K562 (cell line): ENCODE results near the gene ASCL2. TPM values are rescaled to one million over a fixed set of nuclear protein-coding genes. Genes with fewer than 3 reads are reported as not detected.

Experiments used
- ATAC-seq: fragments of 200-7000 bp; cut with Tn5 transposase; 3 replicates; pipeline ENCODE4 v1.9.1; 2020; ENCODE audit warnings: moderate library complexity
- BruUV-seq: library from RNA; stranded (reverse); fragments of 400-500 nt; replicated peaks from 2 replicates; lab custom pipeline; 2021; lab: Mats Ljungman, UMichigan
- CTCF ChIA-PET: fragments of 300-600 bp; formaldehyde crosslinking; extraction: SDS; loops from one replicate; lab custom pipeline; 2021; ENCODE audit warnings: low intra/inter-chr PET ratio; lab: Yijun Ruan, JAX
- POLR2A ChIA-PET: fragments of 300-600, 350-650 bp; sonication (Branson Sonifier 250); formaldehyde crosslinking; extraction: SDS; loops from one replicate; lab custom pipeline; 2021; ENCODE audit warnings: antibody characterized with exemption, inconsistent platforms; lab: Yijun Ruan, JAX
- DNase-seq, 4 experiments: peaks; one replicate each; pipeline versions ENCODE4 v3.0.0 to v3.0.0-alpha.2; 2011 to 2018; ENCODE audit warnings: low spot score in 3 of 4, mixed read lengths in 3 of 4; ENCODE audit errors: extremely low read depth in 1 of 4
- FAIRE-seq: peaks from 2 replicates; lab custom pipeline; 2011; peaks lifted over from hg19 to GRCh38; lab: Jason Lieb, UNC
- H2AFZ ChIP-seq: 2 replicates; pipeline ENCODE4 v1.6.0; 2011; ENCODE audit warnings: low read depth, low read length, control low read depth, inconsistent platforms
- H3K27ac ChIP-seq: fragments of 200-600 bp; 3 replicates; pipeline ENCODE4 v1.8.0; 2011; ENCODE audit warnings: low read depth, mild to moderate bottlenecking, control low read depth, inconsistent platforms, low read length, moderate library complexity, mixed read lengths; ENCODE audit errors: extremely low read depth
- H3K27me3 ChIP-seq, 2 experiments: fragments of 300-600 bp in 1 of 2; 2 replicates in 1 of 2; 3 replicates in 1 of 2; pipeline versions ENCODE4 v1.6.0 to v1.8.0; 2011; ENCODE audit warnings: inconsistent platforms in 2 of 2, low read length in 2 of 2, mild to moderate bottlenecking in 1 of 2, mixed read lengths in 1 of 2, moderate library complexity in 1 of 2; ENCODE audit not compliant: control insufficient read depth in 2 of 2, insufficient read depth in 2 of 2
- H3K36me3 ChIP-seq: fragments of 300-600 bp; 3 replicates; pipeline ENCODE4 v1.8.0; 2011; ENCODE audit warnings: mild to moderate bottlenecking, low read length, inconsistent platforms; ENCODE audit not compliant: control insufficient read depth, insufficient read depth
- H3K4me1 ChIP-seq, 2 experiments: fragments of 200-600 bp in 1 of 2; replicated peaks in 1 of 2; 2 replicates in 1 of 2; 3 replicates in 1 of 2; pipeline versions ENCODE4 v1.5.1 to v1.8.0; 2011; ENCODE audit warnings: inconsistent platforms in 2 of 2, low read length in 2 of 2, mild to moderate bottlenecking in 1 of 2, mixed read lengths in 1 of 2, moderate library complexity in 1 of 2; ENCODE audit not compliant: control insufficient read depth in 2 of 2, insufficient read depth in 2 of 2
- H3K4me2 ChIP-seq: 2 replicates; pipeline ENCODE4 v1.6.1; 2011; ENCODE audit warnings: low read length, control low read depth, inconsistent platforms, mixed read lengths; ENCODE audit not compliant: insufficient read depth
- H3K4me3 ChIP-seq: fragments of 200-600 bp; sonication (generic), shearing (Covaris generic); 2 replicates; pipeline ENCODE4 v1.5.1; 2016; ENCODE audit warnings: control low read depth, inconsistent platforms
- H3K79me2 ChIP-seq: fragments of 200-600 bp; 3 replicates; pipeline ENCODE4 v1.8.0; 2011; ENCODE audit warnings: low read length, inconsistent platforms; ENCODE audit not compliant: control insufficient read depth, insufficient read depth
- H3K9ac ChIP-seq, 2 experiments: 2 replicates each; pipeline versions ENCODE4 v1.6.0 to v1.6.1; 2011; ENCODE audit warnings: low read depth in 2 of 2, low read length in 2 of 2, control low read depth in 1 of 2, inconsistent platforms in 1 of 2, mild to moderate bottlenecking in 1 of 2, mixed read lengths in 1 of 2; ENCODE audit not compliant: insufficient read depth in 1 of 2
- H3K9me1 ChIP-seq: one replicate; pipeline ENCODE4 v1.6.0; 2011; ENCODE audit warnings: inconsistent platforms, mild to moderate bottlenecking, low read length, moderate library complexity; ENCODE audit not compliant: control insufficient read depth, insufficient read depth
- H3K9me3 ChIP-seq: replicated peaks from 2 replicates; pipeline ENCODE4 v1.5.1; 2011; ENCODE audit warnings: low read depth, low read length, inconsistent platforms; ENCODE audit not compliant: control insufficient read depth, insufficient read depth
- H4K20me1 ChIP-seq: replicated peaks from 2 replicates; pipeline ENCODE4 v1.6.1; 2011; ENCODE audit warnings: low read length, inconsistent platforms, mixed read lengths; ENCODE audit not compliant: control insufficient read depth, insufficient read depth
- FOXJ2 ChIP-seq: fragments of 200-800 bp; sonication (Bioruptor generic); IDR thresholded peaks from 2 replicates; pipeline ENCODE4 v1.6.1; 2016; ENCODE audit warnings: missing genetic modification characterization, missing compliant biosample characterization
- HIVEP1 ChIP-seq: fragments of 250-450 bp; sonication (Bioruptor Pico); IDR thresholded peaks from 2 replicates; pipeline ENCODE4 v1.4.0; 2020; ENCODE audit warnings: mild to moderate bottlenecking
- PHF21A ChIP-seq: fragments of 450-650 bp; IDR thresholded peaks from 2 replicates; pipeline ENCODE4 v1.6.1; 2017; ENCODE audit warnings: low read depth, borderline replicate concordance
- SMAD3 ChIP-seq: fragments of 450-650 bp; formaldehyde crosslinking; conservative IDR thresholded peaks from 2 replicates; pipeline ENCODE4 v1.4.0; 2020; ENCODE audit warnings: mild to moderate bottlenecking
- SMC3 ChIP-seq: conservative IDR thresholded peaks from 2 replicates; pipeline ENCODE4 v1.6.1; 2011; ENCODE audit warnings: low read depth, low read length, improper control_type of control experiment; ENCODE audit not compliant: insufficient read depth
- ZNF12 ChIP-seq: sonication (generic); formaldehyde crosslinking; IDR thresholded peaks from 2 replicates; pipeline ENCODE4 v1.4.0; 2020; ENCODE audit warnings: mild to moderate bottlenecking, missing genetic modification reagents
- ZNF79 ChIP-seq: fragments of 250-450 bp; sonication (Bioruptor Pico); IDR thresholded peaks from 2 replicates; pipeline ENCODE4 v1.4.0; 2020; ENCODE audit warnings: low read depth, mild to moderate bottlenecking, moderate library complexity
- WGBS: fragments of 100-300 bp; shearing (Covaris generic); methylation state at CpG from one replicate; pipeline ENCODE4 v1.1.6; 2016; ENCODE audit warnings: low coverage, mixed read lengths; ENCODE audit not compliant: insufficient coverage; ENCODE audit errors: missing lambda C conversion rate; 5-methylcytosine and 5-hydroxymethylcytosine counted together
- in situ Hi-C: fragments of 300-500 bp; cut with MboI; formaldehyde crosslinking; loops from 4 replicates; pipeline ENCODE4 v1.15.0; 2018; ENCODE audit warnings: inconsistent platforms, mixed read lengths
- intact Hi-C: fragments of 100-400 bp; cut with micrococcal nuclease; formaldehyde crosslinking; loops from 2 replicates; pipeline ENCODE4 v1.14.2; 2022
- polyA plus RNA-seq, 8 experiments: library from polyadenylated mRNA; depleted of rRNA in 4 of 8; stranded (reverse) in 5 of 8; unstranded in 3 of 8; fragments of >200 nt; fragmentation: Nextera tagmentation in 2 of 8; fragmentation: Illumina TruSeq in 1 of 8; extraction: Ambion mirVana in 2 of 8; extraction: Trizol in 1 of 8; gene quantifications; 2 replicates each; pipeline versions ENCODE4 v1.2.1 to v1.2.3, GENCODE V29; 2011 to 2014; ENCODE audit warnings: inconsistent platforms in 1 of 8, missing spikeins in 1 of 8
- total RNA-seq, 7 experiments: library from RNA; depleted of rRNA in 6 of 7; stranded (reverse); fragments of >200 nt in 6 of 7; fragmentation: Illumina TruSeq in 2 of 7; extraction: Trizol in 2 of 7; gene quantifications; 2 replicates each; pipeline versions ENCODE4 v1.2.1 to v1.2.3, GENCODE V29; 2011 to 2021; ENCODE audit warnings: low replicate concordance in 1 of 7
- TF ChIP-seq, protein P1 (sequence below): sonication (generic); IDR thresholded peaks from 2 replicates; pipeline ENCODE4 v1.6.1; 2016
- TF ChIP-seq, protein P2 (sequence below): fragments of 450-650 bp; IDR thresholded peaks from 2 replicates; pipeline ENCODE4 v1.6.1; 2018; ENCODE audit not compliant: partially characterized antibody
- TF ChIP-seq, protein P3 (sequence below): sonication (generic); formaldehyde crosslinking; IDR thresholded peaks from 2 replicates; pipeline ENCODE4 v1.8.1; 2022; ENCODE audit warnings: missing genetic modification reagents

The ASCL2 gene
- total and polyA plus RNA-seq, 9 of the 15 experiments (the other 6 are each of a cell fraction or from before 2014, with no cell fraction given): 0.11 to 1.4 (median 0.36) TPM; not detected in 2

DNA sequence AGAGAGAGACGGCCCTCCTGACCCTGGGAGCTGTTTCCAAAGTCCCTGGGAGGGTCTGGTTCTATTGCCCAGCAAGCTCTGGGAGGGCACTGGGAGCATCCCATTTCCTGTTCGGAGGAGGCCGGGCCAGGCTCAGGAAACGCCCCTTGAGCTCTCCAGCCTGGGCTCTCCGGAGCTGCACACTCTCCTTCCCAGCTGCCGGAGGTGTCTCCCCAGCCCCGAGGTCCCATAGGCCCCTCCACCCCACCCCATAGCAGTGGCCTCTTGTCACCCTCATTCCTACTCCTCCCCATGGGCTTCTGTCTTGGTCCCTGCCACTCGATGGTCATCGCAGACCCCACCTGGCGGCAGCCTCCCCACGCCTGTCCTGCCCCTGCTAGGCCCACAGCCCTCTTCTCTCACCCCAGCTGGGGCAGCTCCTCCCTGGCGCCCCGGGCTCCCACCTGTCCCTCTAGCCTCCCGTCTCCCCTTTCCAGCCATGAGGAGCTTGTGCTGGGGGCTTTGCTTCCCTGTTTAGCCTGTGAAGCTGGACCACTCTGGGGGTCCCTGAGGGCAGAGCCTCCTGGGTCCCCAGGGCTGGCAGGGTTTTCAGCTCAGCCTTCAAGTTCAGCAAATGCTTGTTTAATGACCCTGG is 34.2 kb upstream of the ASCL2 start:
- peaks cover 60 to 92% of the 10 kb centered on the region in 2 experiments for H3K4me1 ChIP-seq
- ATAC-seq (no peak), DNase-seq (no peak), FAIRE-seq (peak; percentile 15)
- H2AFZ ChIP-seq: 0 out of 2 replicates have a peak overlapping the region, but pooled peaks have one; percentile 39
- H3K9me3 ChIP-seq: no peaks in the 10 kb centered on the region
- ChIA-PET CTCF (interaction anchor here (0.8 to 5.1 kb wide), 2 partner anchors 107 to 115 kb away, joined by 3 to 85 read pairs; no protein-coding TSS in a partner anchor), POLR2A (interaction anchor here (0.5 to 3.4 kb wide), 9 partner anchors 12 to 1623 kb away, joined by 3 to 24 read pairs (median 4); partner anchors contain the start of gene TSSC4)
- in situ Hi-C loops (no loop called here), intact Hi-C loops (loop anchor here (1.0 to 10.0 kb wide), 4 partner anchors 98 to 590 kb away; partner anchors contain the start of gene TSSC4)
- H3K4me2 ChIP-seq: peak overlapping the region; percentile 67
- no peaks in the 10 kb centered on the region for H3K36me3 ChIP-seq
- H3K27me3 ChIP-seq: no peaks in the 10 kb centered on the region; a peak in 1 of 5 replicates
- TF ChIP-seq, protein P1, sequence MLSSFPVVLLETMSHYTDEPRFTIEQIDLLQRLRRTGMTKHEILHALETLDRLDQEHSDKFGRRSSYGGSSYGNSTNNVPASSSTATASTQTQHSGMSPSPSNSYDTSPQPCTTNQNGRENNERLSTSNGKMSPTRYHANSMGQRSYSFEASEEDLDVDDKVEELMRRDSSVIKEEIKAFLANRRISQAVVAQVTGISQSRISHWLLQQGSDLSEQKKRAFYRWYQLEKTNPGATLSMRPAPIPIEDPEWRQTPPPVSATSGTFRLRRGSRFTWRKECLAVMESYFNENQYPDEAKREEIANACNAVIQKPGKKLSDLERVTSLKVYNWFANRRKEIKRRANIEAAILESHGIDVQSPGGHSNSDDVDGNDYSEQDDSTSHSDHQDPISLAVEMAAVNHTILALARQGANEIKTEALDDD: no peak
- TF ChIP-seq PHF21A (no peak), HIVEP1 (CRISPR knock-in tag) (no peak), ZNF79 (CRISPR knock-in tag) (no peak), SMAD3 (CRISPR knock-in tag) (no peak), FOXJ2 (tag) (no peak), SMC3 (no peak), ZNF12 (CRISPR knock-in tag) (peak; percentile 74; the same call in 1 of the 2 replicates)
- TF ChIP-seq, protein P2, sequence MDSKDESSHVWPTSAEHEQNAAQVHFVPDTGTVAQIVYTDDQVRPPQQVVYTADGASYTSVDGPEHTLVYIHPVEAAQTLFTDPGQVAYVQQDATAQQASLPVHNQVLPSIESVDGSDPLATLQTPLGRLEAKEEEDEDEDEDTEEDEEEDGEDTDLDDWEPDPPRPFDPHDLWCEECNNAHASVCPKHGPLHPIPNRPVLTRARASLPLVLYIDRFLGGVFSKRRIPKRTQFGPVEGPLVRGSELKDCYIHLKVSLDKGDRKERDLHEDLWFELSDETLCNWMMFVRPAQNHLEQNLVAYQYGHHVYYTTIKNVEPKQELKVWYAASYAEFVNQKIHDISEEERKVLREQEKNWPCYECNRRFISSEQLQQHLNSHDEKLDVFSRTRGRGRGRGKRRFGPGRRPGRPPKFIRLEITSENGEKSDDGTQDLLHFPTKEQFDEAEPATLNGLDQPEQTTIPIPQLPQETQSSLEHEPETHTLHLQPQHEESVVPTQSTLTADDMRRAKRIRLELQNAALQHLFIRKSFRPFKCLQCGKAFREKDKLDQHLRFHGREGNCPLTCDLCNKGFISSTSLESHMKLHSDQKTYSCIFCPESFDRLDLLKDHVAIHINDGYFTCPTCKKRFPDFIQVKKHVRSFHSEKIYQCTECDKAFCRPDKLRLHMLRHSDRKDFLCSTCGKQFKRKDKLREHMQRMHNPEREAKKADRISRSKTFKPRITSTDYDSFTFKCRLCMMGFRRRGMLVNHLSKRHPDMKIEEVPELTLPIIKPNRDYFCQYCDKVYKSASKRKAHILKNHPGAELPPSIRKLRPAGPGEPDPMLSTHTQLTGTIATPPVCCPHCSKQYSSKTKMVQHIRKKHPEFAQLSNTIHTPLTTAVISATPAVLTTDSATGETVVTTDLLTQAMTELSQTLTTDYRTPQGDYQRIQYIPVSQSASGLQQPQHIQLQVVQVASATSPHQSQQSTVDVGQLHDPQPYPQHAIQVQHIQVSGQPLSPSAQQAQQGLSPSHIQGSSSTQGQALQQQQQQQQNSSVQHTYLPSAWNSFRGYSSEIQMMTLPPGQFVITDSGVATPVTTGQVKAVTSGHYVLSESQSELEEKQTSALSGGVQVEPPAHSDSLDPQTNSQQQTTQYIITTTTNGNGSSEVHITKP: peak; percentile 30
- TF ChIP-seq, protein P3, sequence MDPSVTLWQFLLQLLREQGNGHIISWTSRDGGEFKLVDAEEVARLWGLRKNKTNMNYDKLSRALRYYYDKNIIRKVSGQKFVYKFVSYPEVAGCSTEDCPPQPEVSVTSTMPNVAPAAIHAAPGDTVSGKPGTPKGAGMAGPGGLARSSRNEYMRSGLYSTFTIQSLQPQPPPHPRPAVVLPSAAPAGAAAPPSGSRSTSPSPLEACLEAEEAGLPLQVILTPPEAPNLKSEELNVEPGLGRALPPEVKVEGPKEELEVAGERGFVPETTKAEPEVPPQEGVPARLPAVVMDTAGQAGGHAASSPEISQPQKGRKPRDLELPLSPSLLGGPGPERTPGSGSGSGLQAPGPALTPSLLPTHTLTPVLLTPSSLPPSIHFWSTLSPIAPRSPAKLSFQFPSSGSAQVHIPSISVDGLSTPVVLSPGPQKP (CRISPR knock-in tag): no peak
- peak overlapping the region; percentile 5; the same call in 1 of the 2 replicates for H3K4me3 ChIP-seq
- WGBS: 43% methylated on average over 10 of the region's 14 CpGs
- H3K27ac ChIP-seq: peak overlapping the region; percentile 47; the same call in 2 of the 3 replicates
- peak overlapping the region; percentile 69 to 80 for H3K9ac ChIP-seq
- no peaks in the 10 kb centered on the region for H4K20me1 ChIP-seq
- H3K9me1 ChIP-seq: no peaks in the 10 kb centered on the region
- H3K79me2 ChIP-seq: peaks cover 21% of the 10 kb centered on the region; the same call in 2 of the 3 replicates
- BruUV-seq: no TSS peak
